Uterus (tissue), 4 donors: ENCODE measurements around the gene CHST8. TPM values are rescaled to one million over a fixed set of nuclear protein-coding genes. Genes with fewer than 3 reads are reported as not detected.

Experiments used
- DNase-seq, 2 donors: peaks; one replicate each; pipeline ENCODE4 v3.0.0-alpha.2; 2019 to 2020
- H3K27ac ChIP-seq, 2 donors: fragments of 200-600 bp; sonication (generic); 1 replicate in 1 of 2; 2 replicates in 1 of 2; pipeline ENCODE4 v1.5.1; 2016 to 2018
- H3K27me3 ChIP-seq, 2 donors: fragments of 200-600 bp; sonication (generic); one replicate each; pipeline ENCODE4 v1.5.1; 2018 to 2019; ENCODE audit warnings: control low read depth in 1 of 2
- H3K36me3 ChIP-seq, 2 donors: fragments of 200-600 bp; sonication (generic); one replicate each; pipeline ENCODE4 v1.5.1; 2019; ENCODE audit warnings: control low read depth in 1 of 2
- H3K4me1 ChIP-seq, 2 donors: fragments of 200-600 bp; sonication (generic); one replicate each; pipeline ENCODE4 v1.5.1; 2018 to 2019; ENCODE audit warnings: control low read depth in 1 of 2
- H3K4me3 ChIP-seq, 2 donors: fragments of 200-600 bp; sonication (generic); 1 replicate in 1 of 2; 2 replicates in 1 of 2; pipeline ENCODE4 v1.5.1; 2018 to 2019; ENCODE audit warnings: mild to moderate bottlenecking in 1 of 2
- H3K9me3 ChIP-seq, 2 donors: fragments of 200-600 bp; sonication (generic); one replicate each; pipeline ENCODE4 v1.5.1; 2019; ENCODE audit warnings: control low read depth in 1 of 2
- POLR2A ChIP-seq, 2 donors: fragments of 450-650 bp; IDR thresholded peaks; one replicate each; pipeline ENCODE4 v1.6.1; 2016; ENCODE audit warnings: antibody characterized with exemption in 2 of 2, mild to moderate bottlenecking in 1 of 2, moderate library complexity in 1 of 2
- intact Hi-C: fragments of 100-400 bp; cut with DNase I; formaldehyde crosslinking; loops from one replicate; pipeline ENCODE4 v1.15.1; 2023; ENCODE audit warnings: low total_unique reads
- total RNA-seq, 4 donors: library from RNA; depleted of rRNA in 3 of 4; stranded (reverse); fragments of >200 nt in 3 of 4; gene quantifications; one replicate each; pipeline versions ENCODE4 v1.1.0 to v1.2.4, GENCODE V29; 2014 to 2023
- TF ChIP-seq, protein P1 (sequence below), 4 experiments: fragments of 200-600 bp in 2 of 4; fragments of 450-650 bp in 2 of 4; sonication (generic) in 2 of 4; IDR thresholded peaks; one replicate each; pipeline ENCODE4 v1.5.1; 2016 to 2019; ENCODE audit warnings: antibody characterized with exemption in 4 of 4, mild to moderate bottlenecking in 2 of 4, moderate library complexity in 1 of 4
- donor health status: DM: yes; HTN: yes; CAD: no.

CHST8 gene
- total RNA-seq, 4 donors from 2014 or later: 0.26 to 0.95 (median 0.69) TPM; not detected in 1

DNA sequence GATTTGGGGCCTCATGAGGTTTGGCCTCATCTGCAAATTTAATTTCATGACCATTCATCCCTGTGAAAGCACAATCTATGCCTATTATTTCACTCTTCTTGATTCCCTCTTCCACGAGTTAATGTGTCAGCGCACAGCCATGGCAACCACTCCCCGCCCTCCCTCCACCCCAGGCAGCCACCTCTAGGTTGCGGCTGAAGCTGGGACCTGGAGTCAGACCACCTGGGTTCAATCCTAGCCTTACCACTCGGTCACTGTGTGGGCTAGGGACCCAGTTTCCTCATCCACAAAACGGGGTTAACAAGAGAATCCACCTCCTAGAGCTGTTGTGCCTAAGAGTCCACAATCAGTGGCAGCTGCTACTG lies 9.8 kb downstream of the CHST8 start:
- intact Hi-C loops: no loop called here
- Histone ChIP-seq H3K4me3 (no peak overlapping the region), H3K9me3 (no peaks in the 10 kb centered on the region), H3K27ac (no peak overlapping the region), H3K36me3 (no peaks in the 10 kb centered on the region), H3K27me3 (no peaks in the 10 kb centered on the region), H3K4me1 (no peaks in the 10 kb centered on the region)
- DNase-seq: no peak
- no peak for TF ChIP-seq POLR2A (IDR thresholded peaks at IDR 0.05)
- TF ChIP-seq, protein P1, sequence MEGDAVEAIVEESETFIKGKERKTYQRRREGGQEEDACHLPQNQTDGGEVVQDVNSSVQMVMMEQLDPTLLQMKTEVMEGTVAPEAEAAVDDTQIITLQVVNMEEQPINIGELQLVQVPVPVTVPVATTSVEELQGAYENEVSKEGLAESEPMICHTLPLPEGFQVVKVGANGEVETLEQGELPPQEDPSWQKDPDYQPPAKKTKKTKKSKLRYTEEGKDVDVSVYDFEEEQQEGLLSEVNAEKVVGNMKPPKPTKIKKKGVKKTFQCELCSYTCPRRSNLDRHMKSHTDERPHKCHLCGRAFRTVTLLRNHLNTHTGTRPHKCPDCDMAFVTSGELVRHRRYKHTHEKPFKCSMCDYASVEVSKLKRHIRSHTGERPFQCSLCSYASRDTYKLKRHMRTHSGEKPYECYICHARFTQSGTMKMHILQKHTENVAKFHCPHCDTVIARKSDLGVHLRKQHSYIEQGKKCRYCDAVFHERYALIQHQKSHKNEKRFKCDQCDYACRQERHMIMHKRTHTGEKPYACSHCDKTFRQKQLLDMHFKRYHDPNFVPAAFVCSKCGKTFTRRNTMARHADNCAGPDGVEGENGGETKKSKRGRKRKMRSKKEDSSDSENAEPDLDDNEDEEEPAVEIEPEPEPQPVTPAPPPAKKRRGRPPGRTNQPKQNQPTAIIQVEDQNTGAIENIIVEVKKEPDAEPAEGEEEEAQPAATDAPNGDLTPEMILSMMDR (IDR thresholded peaks at IDR 0.05): no peak

DNA sequence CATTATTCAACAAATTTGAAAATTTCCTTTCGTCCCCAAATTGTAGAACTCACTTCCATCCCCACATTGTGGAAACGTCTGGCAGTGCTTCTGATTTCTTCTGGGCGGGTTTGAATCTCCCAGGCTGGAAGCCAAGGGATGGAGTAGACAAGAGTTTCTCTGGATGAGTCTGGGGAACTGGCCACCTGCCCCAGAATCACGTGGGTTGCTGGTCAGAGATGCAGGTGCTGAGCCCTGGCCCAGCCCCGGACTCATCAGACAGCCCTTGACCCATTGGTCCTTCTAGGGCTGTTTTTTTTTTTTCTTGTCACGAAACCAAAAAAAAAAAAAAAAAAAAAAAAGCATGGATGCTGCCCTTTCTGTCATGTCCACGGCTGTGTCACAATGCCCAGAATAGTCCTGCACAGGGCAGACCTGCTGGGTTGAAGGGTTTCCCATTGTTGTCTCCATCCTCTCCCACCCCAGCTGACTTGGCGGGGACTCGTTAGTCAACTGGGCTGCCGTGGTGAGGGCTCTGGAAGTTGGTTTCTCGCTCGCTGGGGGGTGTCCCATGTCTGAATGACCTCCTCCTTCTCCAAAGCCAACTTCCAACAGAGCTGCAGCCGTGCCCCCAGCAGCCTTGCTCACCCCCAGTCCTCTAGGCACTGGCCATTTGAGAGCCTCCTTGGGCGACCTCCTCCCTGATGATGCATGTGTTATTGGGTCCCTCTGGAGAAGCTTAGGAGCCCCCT lies 12.8 kb downstream of the CHST8 start:
- intact Hi-C loops: no loop called here
- no peak for TF ChIP-seq POLR2A (IDR thresholded peaks at IDR 0.05)
- TF ChIP-seq, protein P1 (IDR thresholded peaks at IDR 0.05): no peak
- Histone ChIP-seq H3K27ac (no peak overlapping the region), H3K4me3 (no peak overlapping the region), H3K27me3 (no peaks in the 10 kb centered on the region), H3K36me3 (no peaks in the 10 kb centered on the region), H3K4me1 (no peaks in the 10 kb centered on the region), H3K9me3 (no peaks in the 10 kb centered on the region)
- DNase-seq: no peak

DNA sequence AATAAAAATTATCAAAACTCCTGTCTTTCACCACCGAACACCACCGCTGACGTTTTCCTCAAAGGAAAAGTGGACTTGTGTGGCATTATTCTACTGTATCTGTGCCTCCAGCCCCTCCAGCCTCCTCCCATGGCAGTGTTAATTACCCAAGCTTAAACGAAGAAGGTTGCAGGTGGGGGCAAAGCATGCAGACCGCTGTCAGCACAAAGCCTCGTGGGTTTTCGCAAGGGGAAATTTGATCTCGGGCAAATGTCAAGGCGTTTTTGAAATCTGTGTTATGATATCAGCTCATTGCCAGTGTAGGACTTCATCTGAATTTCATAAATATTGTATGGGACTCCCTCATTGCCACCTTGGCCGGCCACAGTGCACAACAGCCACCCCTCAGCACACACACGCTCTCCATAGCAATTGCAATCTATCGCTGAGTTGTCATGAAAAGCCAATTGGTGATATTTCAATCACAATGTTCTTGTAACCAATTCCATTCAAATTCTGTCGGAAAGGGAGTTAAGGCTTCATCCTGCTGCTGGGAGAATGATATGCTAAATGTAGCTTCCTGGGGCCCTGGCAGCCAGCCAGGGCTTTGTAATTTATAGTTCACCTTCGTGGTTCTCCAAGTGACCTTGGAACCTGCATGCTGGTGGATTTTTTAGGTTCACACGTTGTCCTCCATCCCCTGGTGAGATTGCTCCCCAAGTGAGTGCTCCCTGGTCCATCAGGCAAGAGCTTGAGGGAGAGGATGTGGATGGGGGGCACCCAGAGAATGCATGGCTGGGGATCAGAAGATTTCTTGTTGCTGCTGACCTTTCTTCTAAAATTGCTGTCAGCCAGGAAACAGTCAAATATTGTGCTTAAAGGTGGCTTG lies 16.6 kb downstream of the CHST8 start:
- H3K4me3 ChIP-seq: no peak overlapping the region
- TF ChIP-seq POLR2A (IDR thresholded peaks at IDR 0.05): no peak
- TF ChIP-seq, protein P1 (IDR thresholded peaks at IDR 0.05): no peak
- no peak for DNase-seq
- H3K9me3 ChIP-seq: no peaks in the 10 kb centered on the region
- H3K27ac ChIP-seq: no peak overlapping the region
- H3K36me3 ChIP-seq: no peaks in the 10 kb centered on the region
- intact Hi-C loops: no loop called here
- H3K27me3 ChIP-seq: no peaks in the 10 kb centered on the region
- no peaks in the 10 kb centered on the region for H3K4me1 ChIP-seq

DNA sequence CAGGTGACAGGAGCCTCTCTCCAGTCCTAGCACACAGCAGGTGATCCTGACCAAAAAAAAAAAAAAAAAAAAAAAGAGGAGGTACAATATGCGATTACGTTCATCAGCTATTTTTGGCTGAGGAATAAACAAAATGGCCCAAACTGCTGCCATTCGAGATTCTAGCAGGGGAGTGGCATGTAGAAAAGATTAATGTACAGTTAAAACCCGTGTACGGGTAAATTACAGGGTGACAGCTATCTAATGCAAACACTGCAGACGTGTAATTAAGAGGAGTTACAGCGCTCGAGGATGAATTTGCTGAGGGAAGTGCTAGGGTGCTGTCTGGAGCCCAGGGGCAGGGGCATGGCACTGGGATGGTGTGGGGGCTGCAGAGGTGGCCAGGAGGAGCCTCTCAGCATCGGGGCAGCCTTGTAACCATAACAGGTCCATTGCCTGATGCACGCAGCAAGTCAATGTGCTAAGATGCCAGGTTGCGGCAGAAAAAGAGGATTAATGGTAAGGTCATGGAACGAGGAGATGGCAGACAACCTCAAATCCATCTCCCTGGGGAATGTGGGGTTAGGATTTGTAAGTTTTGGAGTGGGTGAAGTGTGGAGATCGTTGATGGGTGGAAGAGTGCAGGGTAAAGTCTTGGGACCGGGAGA lies 17.4 kb downstream of the CHST8 start:
- Histone ChIP-seq H3K27me3 (no peaks in the 10 kb centered on the region), H3K4me3 (no peak overlapping the region), H3K36me3 (no peaks in the 10 kb centered on the region), H3K9me3 (no peaks in the 10 kb centered on the region), H3K4me1 (no peaks in the 10 kb centered on the region), H3K27ac (no peak overlapping the region)
- DNase-seq: no peak
- TF ChIP-seq POLR2A (IDR thresholded peaks at IDR 0.05): no peak
- TF ChIP-seq, protein P1 (IDR thresholded peaks at IDR 0.05): no peak
- intact Hi-C loops: no loop called here

DNA sequence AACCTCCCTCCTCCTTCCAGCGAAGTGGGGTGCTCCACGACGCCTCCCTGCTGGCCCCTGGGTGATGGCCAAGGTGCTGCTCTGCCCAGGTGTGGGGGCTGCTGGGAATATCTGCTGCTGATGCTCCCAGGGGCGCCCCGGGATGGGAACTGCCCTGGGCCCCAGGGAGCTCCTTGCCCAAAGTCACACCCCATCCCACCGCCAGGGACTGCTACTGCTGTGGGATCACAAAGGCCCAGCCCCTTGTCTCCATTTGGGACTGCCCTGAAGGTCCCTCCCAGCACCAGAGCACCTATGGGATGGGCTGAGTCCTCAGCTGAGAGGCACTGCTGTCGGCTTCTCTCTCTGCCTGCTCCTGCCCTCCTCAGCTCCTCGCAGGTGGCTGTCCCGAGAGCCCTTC lies 19.0 kb downstream of the CHST8 start:
- intact Hi-C loops: no loop called here
- Histone ChIP-seq H3K27ac (no peak overlapping the region), H3K27me3 (no peaks in the 10 kb centered on the region), H3K4me1 (no peaks in the 10 kb centered on the region), H3K9me3 (no peaks in the 10 kb centered on the region), H3K4me3 (no peak overlapping the region), H3K36me3 (no peaks in the 10 kb centered on the region)
- TF ChIP-seq, protein P1 (IDR thresholded peaks at IDR 0.05): no peak
- no peak for TF ChIP-seq POLR2A (IDR thresholded peaks at IDR 0.05)
- no peak for DNase-seq
